Endothelial cell of umbilical vein (primary cell): ENCODE measurements around the gene PAX2. TPM values are rescaled to one million over a fixed set of nuclear protein-coding genes. Genes with fewer than 3 reads are reported as not detected.

Experiments used
- BruUV-seq: library from RNA; stranded (reverse); fragments of 400-500 nt; replicated peaks from 2 replicates; lab custom pipeline; 2021; lab: Mats Ljungman, UMichigan
- CTCF ChIA-PET: fragments of 300-600, 350-600 bp; sonication (Branson Sonifier 250); formaldehyde crosslinking; loops from one replicate; lab custom pipeline; 2021; ENCODE audit warnings: antibody characterized with exemption, inconsistent platforms; lab: Charles Lee
- POLR2A ChIA-PET: fragments of 300-600, 350-600 bp; sonication (Branson Sonifier 250); formaldehyde crosslinking; loops from one replicate; lab custom pipeline; 2021; ENCODE audit warnings: antibody characterized with exemption, inconsistent platforms; lab: Charles Lee
- DNase-seq: peaks from one replicate; pipeline ENCODE4 v3.0.0-alpha.2; 2011; ENCODE audit warnings: low read depth, low spot score
- FAIRE-seq: peaks from 2 replicates; lab custom pipeline; 2011; peaks lifted over from hg19 to GRCh38; lab: Jason Lieb, UNC
- H2AFZ ChIP-seq: 2 replicates; pipeline ENCODE4 v1.6.0; 2012; ENCODE audit warnings: low read depth, low read length, control low read depth, inconsistent platforms
- H3K27ac ChIP-seq: 2 replicates; pipeline ENCODE4 v1.5.1; 2011; ENCODE audit warnings: low read depth, mild to moderate bottlenecking, control low read depth, low read length, moderate library complexity; ENCODE audit not compliant: insufficient read depth
- H3K27me3 ChIP-seq, 2 experiments: 2 replicates each; pipeline versions ENCODE4 v1.6.0 to v1.6.1; 2011; ENCODE audit warnings: low read length in 2 of 2, mixed read lengths in 1 of 2; ENCODE audit not compliant: control insufficient read depth in 2 of 2, insufficient read depth in 2 of 2
- H3K36me3 ChIP-seq, 2 experiments: 2 replicates in 1 of 2; 3 replicates in 1 of 2; pipeline ENCODE4 v1.5.1; 2011; ENCODE audit warnings: low read length in 2 of 2, mild to moderate bottlenecking in 1 of 2, moderate library complexity in 1 of 2; ENCODE audit not compliant: control insufficient read depth in 2 of 2, insufficient read depth in 2 of 2; ENCODE audit errors: extremely low read depth in 1 of 2
- H3K4me1 ChIP-seq: 3 replicates; pipeline ENCODE4 v1.5.1; 2011; ENCODE audit warnings: mild to moderate bottlenecking, low read length; ENCODE audit not compliant: control insufficient read depth, insufficient read depth; ENCODE audit errors: extremely low read depth
- H3K4me2 ChIP-seq: 2 replicates; pipeline ENCODE4 v1.6.1; 2011; ENCODE audit warnings: low read length, control low read depth, mixed read lengths; ENCODE audit not compliant: insufficient read depth
- H3K4me3 ChIP-seq, 3 experiments: fragments of 200-600 bp in 1 of 3; sonication (generic), shearing (Covaris generic) in 1 of 3; replicated peaks in 1 of 3; 2 replicates each; pipeline ENCODE4 v1.5.1; 2011 to 2016; ENCODE audit warnings: control low read depth in 3 of 3, low read length in 3 of 3, mild to moderate bottlenecking in 2 of 3, inconsistent platforms in 1 of 3, low read depth in 1 of 3, moderate library complexity in 1 of 3; ENCODE audit not compliant: insufficient read depth in 1 of 3
- H3K79me2 ChIP-seq: 2 replicates; pipeline ENCODE4 v1.6.0; 2012; ENCODE audit warnings: low read length, inconsistent platforms; ENCODE audit not compliant: control insufficient read depth, insufficient read depth
- H3K9ac ChIP-seq: replicated peaks from 2 replicates; pipeline ENCODE3; 2011; ENCODE audit warnings: low read length, control low read depth; ENCODE audit not compliant: insufficient read depth; ENCODE audit errors: extremely low read depth
- H3K9me1 ChIP-seq: replicated peaks from 3 replicates; pipeline ENCODE4 v1.6.0; 2011; ENCODE audit warnings: mild to moderate bottlenecking, low read length; ENCODE audit not compliant: control insufficient read depth, insufficient read depth; ENCODE audit errors: extremely low read depth
- H3K9me3 ChIP-seq: replicated peaks from 2 replicates; pipeline ENCODE4 v1.5.1; 2012; ENCODE audit warnings: low read length, inconsistent platforms; ENCODE audit not compliant: control insufficient read depth, insufficient read depth
- H4K20me1 ChIP-seq: replicated peaks from 2 replicates; pipeline ENCODE3; 2011; ENCODE audit warnings: mild to moderate bottlenecking, low read length; ENCODE audit not compliant: control insufficient read depth, insufficient read depth; ENCODE audit errors: extremely low read depth
- CTCF ChIP-seq, 2 donors: IDR thresholded peaks; 1 replicate in 1 of 2; 2 replicates in 1 of 2; pipeline ENCODE4 v1.5.1; 2011; ENCODE audit warnings: low read length in 2 of 2, mild to moderate bottlenecking in 2 of 2, moderate library complexity in 2 of 2, control low read depth in 1 of 2, inconsistent platforms in 1 of 2, low read depth in 1 of 2; ENCODE audit not compliant: insufficient read depth in 1 of 2; ENCODE audit errors: extremely low read depth in 1 of 2
- EZH2 ChIP-seq: IDR thresholded peaks from 2 replicates; pipeline ENCODE4 v1.6.1; 2012; ENCODE audit warnings: borderline replicate concordance, low read depth, mild to moderate bottlenecking, moderate library complexity, low read length, inconsistent platforms; ENCODE audit not compliant: severe bottlenecking
- FOS ChIP-seq: IDR thresholded peaks from 2 replicates; pipeline ENCODE4 v1.6.1; 2011; ENCODE audit warnings: mild to moderate bottlenecking, low read length, moderate library complexity, borderline replicate concordance; ENCODE audit not compliant: insufficient read depth
- GATA2 ChIP-seq: IDR thresholded peaks from 2 replicates; pipeline ENCODE4 v1.7.0; 2011; ENCODE audit warnings: low read depth, mild to moderate bottlenecking, moderate library complexity, mixed read lengths, low read length; ENCODE audit not compliant: insufficient read length, insufficient read depth
- JUN ChIP-seq: IDR thresholded peaks from 2 replicates; pipeline ENCODE4 v1.6.1; 2011; ENCODE audit warnings: borderline replicate concordance, low read depth; ENCODE audit not compliant: insufficient read length, insufficient read depth
- MAX ChIP-seq: IDR thresholded peaks from 2 replicates; pipeline ENCODE4 v1.6.1; 2011; ENCODE audit not compliant: insufficient read depth, insufficient read length
- MYC ChIP-seq: IDR thresholded peaks from one replicate; pipeline ENCODE4 v1.6.1; 2011; ENCODE audit warnings: mild to moderate bottlenecking, low read depth, low read length
- POLR2A ChIP-seq: IDR thresholded peaks from 2 replicates; pipeline ENCODE4 v1.6.1; 2012; ENCODE audit warnings: low read depth, mild to moderate bottlenecking, control low read depth, low read length
- POLR2AphosphoS5 ChIP-seq: IDR thresholded peaks from 2 replicates; pipeline ENCODE4 v1.6.1; 2012; ENCODE audit warnings: low read depth, mild to moderate bottlenecking, control low read depth, low read length, moderate library complexity; ENCODE audit not compliant: insufficient read depth
- dilution Hi-C: fragments of 300-500 bp; cut with MboI; formaldehyde crosslinking; loops from one replicate; pipeline ENCODE4 v1.15.0; 2019; ENCODE audit warnings: low sequenced_read_pairs; ENCODE audit not compliant: extremely low pct_ligation_motif_present
- intact Hi-C: fragments of 100-400 bp; cut with micrococcal nuclease; formaldehyde crosslinking; loops from one replicate; pipeline ENCODE4 v1.10.0; 2022
- polyA plus RNA-seq, 4 experiments: library from polyadenylated mRNA; depleted of rRNA in 3 of 4; stranded (reverse) in 3 of 4; unstranded in 1 of 4; fragments of >200 nt; gene quantifications; 2 replicates each; pipeline versions ENCODE4 v1.2.1 to v1.2.3, GENCODE V29; 2011 to 2012; ENCODE audit warnings: missing spikeins in 1 of 4
- total RNA-seq: library from RNA; stranded (reverse); gene quantifications from 2 replicates; pipeline ENCODE4 v1.2.3, GENCODE V29; 2021

PAX2 gene
- total and polyA plus RNA-seq, 2 donors (not counting 3 experiments of a cell fraction or from before 2014, with no cell fraction given), result not detected

- no peak for DNase-seq
- no peak for FAIRE-seq
- no peaks in the 10 kb centered on the region for H3K4me1 ChIP-seq
- POLR2A ChIA-PET, result no interaction called here
- peaks cover 6 to 8% of the 10 kb centered on the region in 2 experiments for H3K27me3 ChIP-seq
- H3K9ac ChIP-seq, result no peak overlapping the region
- no peaks in the 10 kb centered on the region for H4K20me1 ChIP-seq
- TF ChIP-seq EZH2, result no peak
- CTCF ChIA-PET, result no interaction called here
- no peak overlapping the region for H3K4me3 ChIP-seq
- BruUV-seq, result no TSS peak
- H3K9me3 ChIP-seq, result no peaks in the 10 kb centered on the region
- no peaks in the 10 kb centered on the region for H3K79me2 ChIP-seq
- no peaks in the 10 kb centered on the region for H3K9me1 ChIP-seq
- dilution Hi-C loops, result no loop called here
- H3K36me3 ChIP-seq, result no peaks in the 10 kb centered on the region
- intact Hi-C loops, result no loop called here
- no peak overlapping the region for H3K4me2 ChIP-seq
- no peak overlapping the region for H2AFZ ChIP-seq
- H3K27ac ChIP-seq, result no peak overlapping the region
These were observed 24.1 kb downstream of the PAX2 start for GRCh38 chr10:100769481-100769880.

GRCh38 chr10:100773646-100774045 is 28.3 kb downstream of the PAX2 start:
- Histone ChIP-seq H2AFZ (no peak overlapping the region), H3K4me1 (no peaks in the 10 kb centered on the region), H3K79me2 (no peaks in the 10 kb centered on the region), H3K27me3 (peaks cover 5 to 11% of the 10 kb centered on the region in 2 experiments), H4K20me1 (no peaks in the 10 kb centered on the region), H3K4me3 (no peak overlapping the region), H3K27ac (no peak overlapping the region), H3K9me3 (no peaks in the 10 kb centered on the region), H3K36me3 (no peaks in the 10 kb centered on the region), H3K4me2 (no peak overlapping the region), H3K9me1 (no peaks in the 10 kb centered on the region), H3K9ac (no peak overlapping the region)
- POLR2A ChIA-PET, result no interaction called here
- dilution Hi-C loops, result no loop called here
- FAIRE-seq (no peak), DNase-seq (no peak)
- TF ChIP-seq CTCF (IDR thresholded peaks at IDR 0.05; ENCODE audit: extremely low read depth in 1 of 2, insufficient read depth in 1 of 2, low read depth in 1 of 2, low read length in 2 of 2) (no peak), JUN (no peak), GATA2 (no peak), EZH2 (no peak), FOS (no peak), POLR2A (no peak), MAX (no peak), MYC (no peak), POLR2AphosphoS5 (no peak)
- BruUV-seq, result no TSS peak
- intact Hi-C loops, result no loop called here
- CTCF ChIA-PET, result no interaction called here
